Sigmoid colon (tissue), 3 donors: ENCODE data around the gene BRS3.

Experiments used
- POLR2A ChIP-seq, 2 donors: fragments of 450-650 bp; IDR thresholded peaks; one replicate each; pipeline ENCODE4 v1.6.1; 2016; ENCODE audit warnings: antibody characterized with exemption in 2 of 2, mild to moderate bottlenecking in 2 of 2, moderate library complexity in 2 of 2
- TF ChIP-seq, protein P1 (sequence below), 4 experiments: fragments of 450-650 bp in 3 of 4; fragments of 200-600 bp in 1 of 4; IDR thresholded peaks; one replicate each; pipeline ENCODE4 v1.5.1; 2016 to 2019; ENCODE audit warnings: antibody characterized with exemption in 4 of 4, mild to moderate bottlenecking in 3 of 4, moderate library complexity in 2 of 4

DNA sequence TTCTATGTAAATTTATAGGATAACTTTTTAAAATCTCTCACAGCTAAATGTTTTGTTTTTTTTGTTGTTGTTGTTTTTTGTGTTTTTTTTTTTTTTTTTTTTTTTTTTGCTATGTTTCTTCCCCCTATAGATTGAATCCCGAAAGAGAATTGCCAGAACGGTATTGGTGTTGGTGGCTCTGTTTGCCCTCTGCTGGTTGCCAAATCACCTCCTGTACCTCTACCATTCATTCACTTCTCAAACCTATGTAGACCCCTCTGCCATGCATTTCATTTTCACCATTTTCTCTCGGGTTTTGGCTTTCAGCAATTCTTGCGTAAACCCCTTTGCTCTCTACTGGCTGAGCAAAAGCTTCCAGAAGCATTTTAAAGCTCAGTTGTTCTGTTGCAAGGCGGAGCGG lies 4.1 kb downstream of the BRS3 start:
- TF ChIP-seq, protein P1, sequence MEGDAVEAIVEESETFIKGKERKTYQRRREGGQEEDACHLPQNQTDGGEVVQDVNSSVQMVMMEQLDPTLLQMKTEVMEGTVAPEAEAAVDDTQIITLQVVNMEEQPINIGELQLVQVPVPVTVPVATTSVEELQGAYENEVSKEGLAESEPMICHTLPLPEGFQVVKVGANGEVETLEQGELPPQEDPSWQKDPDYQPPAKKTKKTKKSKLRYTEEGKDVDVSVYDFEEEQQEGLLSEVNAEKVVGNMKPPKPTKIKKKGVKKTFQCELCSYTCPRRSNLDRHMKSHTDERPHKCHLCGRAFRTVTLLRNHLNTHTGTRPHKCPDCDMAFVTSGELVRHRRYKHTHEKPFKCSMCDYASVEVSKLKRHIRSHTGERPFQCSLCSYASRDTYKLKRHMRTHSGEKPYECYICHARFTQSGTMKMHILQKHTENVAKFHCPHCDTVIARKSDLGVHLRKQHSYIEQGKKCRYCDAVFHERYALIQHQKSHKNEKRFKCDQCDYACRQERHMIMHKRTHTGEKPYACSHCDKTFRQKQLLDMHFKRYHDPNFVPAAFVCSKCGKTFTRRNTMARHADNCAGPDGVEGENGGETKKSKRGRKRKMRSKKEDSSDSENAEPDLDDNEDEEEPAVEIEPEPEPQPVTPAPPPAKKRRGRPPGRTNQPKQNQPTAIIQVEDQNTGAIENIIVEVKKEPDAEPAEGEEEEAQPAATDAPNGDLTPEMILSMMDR (IDR thresholded peaks at IDR 0.05): no peak
- TF ChIP-seq POLR2A (IDR thresholded peaks at IDR 0.05): no peak
